Adrenal gland (tissue), 12 donors: ENCODE measurements around the gene DCAF6. TPM values are rescaled to one million over a fixed set of nuclear protein-coding genes. Genes with fewer than 3 reads are reported as not detected.

Experiments used
- DNase-seq, 7 donors: peaks; one replicate each; pipeline ENCODE4 v3.0.0-alpha.2; 2019 to 2020
- H3K27ac ChIP-seq, 5 donors: fragments of 200-600 bp; sonication (generic) in 4 of 5; 1 replicate in 3 of 5; 2 replicates in 2 of 5; pipeline versions ENCODE4 v1.5.1 to v1.8.0; 2016 to 2020; ENCODE audit warnings: mild to moderate bottlenecking in 1 of 5
- H3K27me3 ChIP-seq: fragments of 200-600 bp; 2 replicates; pipeline ENCODE4 v1.8.0; 2021
- H3K36me3 ChIP-seq, 2 donors: fragments of 200-600 bp; replicated peaks in 1 of 2; 1 replicate in 1 of 2; 2 replicates in 1 of 2; pipeline versions ENCODE4 v1.5.1 to v1.8.0; 2018 to 2022
- H3K4me1 ChIP-seq, 2 donors: fragments of 200-600 bp; replicated peaks in 1 of 2; 1 replicate in 1 of 2; 2 replicates in 1 of 2; pipeline versions ENCODE4 v1.5.1 to v1.8.0; 2018 to 2021
- H3K4me3 ChIP-seq, 4 donors: fragments of 200-600 bp; sonication (generic) in 3 of 4; one replicate each; pipeline ENCODE4 v1.5.1; 2016 to 2018
- H3K9me3 ChIP-seq, 3 donors: fragments of 200-600 bp; sonication (generic) in 1 of 3; replicated peaks in 1 of 3; 1 replicate in 2 of 3; 2 replicates in 1 of 3; pipeline versions ENCODE4 v1.5.1 to v1.8.0; 2016 to 2021
- POLR2A ChIP-seq, 2 donors: fragments of 450-650 bp; IDR thresholded peaks; one replicate each; pipeline ENCODE4 v1.6.1; 2017; ENCODE audit warnings: antibody characterized with exemption in 2 of 2, mild to moderate bottlenecking in 2 of 2, moderate library complexity in 1 of 2
- WGBS, 4 donors: extraction: QIAGEN DNeasy Blood & Tissue Kit in 2 of 4; methylation state at CpG; one replicate each; pipeline versions ENCODE4 v1.1.5 to v1.1.7; 2013 to 2017; 5-methylcytosine and 5-hydroxymethylcytosine counted together
- intact Hi-C, 2 donors: fragments of 100-400 bp; cut with DNase I; formaldehyde crosslinking; loops; one replicate each; pipeline versions ENCODE4 v1.14.1 to v1.15.0; 2022 to 2023
- polyA plus RNA-seq, 3 donors: library from polyadenylated mRNA; stranded (reverse); fragments of 200-250 nt in 2 of 3; fragments of 350-450 nt in 1 of 3; fragmentation: Illumina TruSeq in 1 of 3; extraction: RNeasy Lipid Tissue Mini Kit (QIAGEN cat#74804) in 1 of 3; gene quantifications; one replicate each; pipeline ENCODE4 v1.2.3, GENCODE V29; 2013 to 2014
- total RNA-seq, 9 donors: library from RNA; depleted of rRNA in 4 of 9; stranded (reverse); fragments of >200 nt in 4 of 9; fragments of 120-200 nt in 1 of 9; fragmentation: NEBNext Ultra II Directional in 1 of 9; extraction: Animal tissue kit (Norgen Biotek cat#: 25700) in 1 of 9; gene quantifications; one replicate each; pipeline versions ENCODE4 v1.1.0 to v1.2.4, GENCODE V29; 2013 to 2023
- TF ChIP-seq, protein P1 (sequence below), 6 experiments: fragments of 450-650 bp in 4 of 6; fragments of 200-600 bp in 2 of 6; sonication (generic) in 1 of 6; IDR thresholded peaks; 1 replicate in 5 of 6; 2 replicates in 1 of 6; pipeline versions ENCODE4 v1.5.1 to v1.8.0; 2016 to 2021; ENCODE audit warnings: antibody characterized with exemption in 6 of 6, mild to moderate bottlenecking in 2 of 6, moderate library complexity in 1 of 6
- donor health status: healthy with polysubstance abuse.
- donor health status: Bipolar disorder and iron deficiency.
- donor health status: DM: yes; HTN: yes; CAD: no.
- donor health status: DM: no; HTN: no; CAD: no.
- donor health status: DM: no; HTN: no; CAD: no.
- donor health status: DM: yes; HTN: yes; CAD: no.

Gene DCAF6
- total and polyA plus RNA-seq, 12 donors = 46.4 to 160 (median 90.5) TPM

- no peak overlapping the region for H3K27ac ChIP-seq
- WGBS, 4 donors = 73 to 78% (median 76%) methylated on average over 7 to 13 of the region's 13 CpGs
- TF ChIP-seq POLR2A (IDR thresholded peaks at IDR 0.05) = no peak
- TF ChIP-seq, protein P1, sequence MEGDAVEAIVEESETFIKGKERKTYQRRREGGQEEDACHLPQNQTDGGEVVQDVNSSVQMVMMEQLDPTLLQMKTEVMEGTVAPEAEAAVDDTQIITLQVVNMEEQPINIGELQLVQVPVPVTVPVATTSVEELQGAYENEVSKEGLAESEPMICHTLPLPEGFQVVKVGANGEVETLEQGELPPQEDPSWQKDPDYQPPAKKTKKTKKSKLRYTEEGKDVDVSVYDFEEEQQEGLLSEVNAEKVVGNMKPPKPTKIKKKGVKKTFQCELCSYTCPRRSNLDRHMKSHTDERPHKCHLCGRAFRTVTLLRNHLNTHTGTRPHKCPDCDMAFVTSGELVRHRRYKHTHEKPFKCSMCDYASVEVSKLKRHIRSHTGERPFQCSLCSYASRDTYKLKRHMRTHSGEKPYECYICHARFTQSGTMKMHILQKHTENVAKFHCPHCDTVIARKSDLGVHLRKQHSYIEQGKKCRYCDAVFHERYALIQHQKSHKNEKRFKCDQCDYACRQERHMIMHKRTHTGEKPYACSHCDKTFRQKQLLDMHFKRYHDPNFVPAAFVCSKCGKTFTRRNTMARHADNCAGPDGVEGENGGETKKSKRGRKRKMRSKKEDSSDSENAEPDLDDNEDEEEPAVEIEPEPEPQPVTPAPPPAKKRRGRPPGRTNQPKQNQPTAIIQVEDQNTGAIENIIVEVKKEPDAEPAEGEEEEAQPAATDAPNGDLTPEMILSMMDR (IDR thresholded peaks at IDR 0.05) = no peak
- H3K4me3 ChIP-seq = no peak overlapping the region
- no peaks in the 10 kb centered on the region for H3K9me3 ChIP-seq
- no peaks in the 10 kb centered on the region for H3K27me3 ChIP-seq
- H3K4me1 ChIP-seq = peaks cover 0 to 18% of the 10 kb centered on the region in 2 donors
- intact Hi-C loops = loop anchor here in 1 of 2 donors (10.0 kb wide), 2 partner anchors 55 to 365 kb away; partner anchors contain the start of gene MPZL1
- DNase-seq = peak in 3 of 7 donors; percentile 19 to 30 (median 29)
- H3K36me3 ChIP-seq = no peaks in the 10 kb centered on the region
Measured at GRCh38 chr1:168089326-168089978, 153.0 kb downstream of the DCAF6 start.

GRCh38 chr1:168089979-168090337 is 153.5 kb downstream of the DCAF6 start:
- intact Hi-C loops = loop anchor here in 1 of 2 donors (10.0 kb wide), 2 partner anchors 55 to 365 kb away; partner anchors contain the start of gene MPZL1
- Histone ChIP-seq H3K9me3 (no peaks in the 10 kb centered on the region), H3K27ac (no peak overlapping the region), H3K4me1 (peaks cover 0 to 13% of the 10 kb centered on the region in 2 donors), H3K4me3 (no peak overlapping the region), H3K36me3 (no peaks in the 10 kb centered on the region), H3K27me3 (no peaks in the 10 kb centered on the region)
- TF ChIP-seq POLR2A (IDR thresholded peaks at IDR 0.05) = no peak
- TF ChIP-seq, protein P1 (IDR thresholded peaks at IDR 0.05) = no peak
- WGBS, 4 donors = 89 to 96% (median 93%) methylated on average over 2 of the region's 2 CpGs
- DNase-seq = no peak

GRCh38 chr1:168090395-168090794 is 153.9 kb downstream of the DCAF6 start:
- WGBS, 4 donors = 93 to 97% (median 95%) methylated on average over 13 to 14 of the region's 14 CpGs
- H3K4me3 ChIP-seq = no peak overlapping the region
- no peaks in the 10 kb centered on the region for H3K27me3 ChIP-seq
- peaks cover 0 to 9% of the 10 kb centered on the region in 2 donors for H3K4me1 ChIP-seq
- no peak overlapping the region for H3K27ac ChIP-seq
- DNase-seq = no peak
- no peaks in the 10 kb centered on the region for H3K36me3 ChIP-seq
- intact Hi-C loops = no loop called here
- no peaks in the 10 kb centered on the region for H3K9me3 ChIP-seq
- TF ChIP-seq, protein P1 (IDR thresholded peaks at IDR 0.05) = no peak
- no peak for TF ChIP-seq POLR2A (IDR thresholded peaks at IDR 0.05)

DNA sequence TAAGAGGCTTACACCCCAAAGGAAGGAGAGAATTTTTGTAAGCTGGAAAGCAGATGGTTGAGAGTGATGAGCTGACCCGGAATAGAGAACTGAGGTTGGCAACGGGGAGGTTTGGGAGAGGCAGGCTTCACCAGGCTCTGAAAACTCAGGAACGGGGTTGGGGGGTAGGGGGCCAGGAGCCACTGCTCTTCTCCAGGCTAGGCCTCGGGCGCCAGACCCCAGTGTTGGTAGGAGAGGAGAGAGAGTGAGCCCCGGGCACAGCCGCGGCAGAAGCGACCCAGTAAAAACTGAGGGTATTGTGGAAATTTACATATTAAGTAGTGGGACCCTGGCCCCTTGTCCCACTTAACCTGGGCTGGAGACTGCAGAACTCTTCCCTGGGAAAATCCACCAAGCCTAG is 154.6 kb downstream of the DCAF6 start:
- Histone ChIP-seq H3K27me3 (no peaks in the 10 kb centered on the region), H3K27ac (no peak overlapping the region), H3K9me3 (no peaks in the 10 kb centered on the region), H3K4me3 (no peak overlapping the region), H3K36me3 (no peaks in the 10 kb centered on the region), H3K4me1 (peaks cover 0 to 4% of the 10 kb centered on the region in 2 donors)
- TF ChIP-seq, protein P1 (IDR thresholded peaks at IDR 0.05) = no peak
- TF ChIP-seq POLR2A (IDR thresholded peaks at IDR 0.05) = no peak
- 96 to 98% (median 97%) methylated on average over 9 of the region's 9 CpGs for WGBS, 4 donors
- intact Hi-C loops = no loop called here
- no peak for DNase-seq
